Myocyte (in vitro differentiated cells): ENCODE measurements around the gene CDAN1. TPM values are rescaled to one million over a fixed set of nuclear protein-coding genes. Genes with fewer than 3 reads are reported as not detected.

Experiments
- total RNA-seq: library from RNA; depleted of rRNA; stranded (reverse); fragments of >200 nt; gene quantifications from 2 replicates; pipeline ENCODE4 v1.2.3, GENCODE V29; 2014

CDAN1 gene
- total RNA-seq, 1 donor from 2014 or later, result 11.9 TPM

Other genes starting within 250 kb of the CDAN1 start
- 236 and 741 TPM in 2 replicates for gene ZNF106, start 246.0 kb downstream of the CDAN1 start, total RNA-seq
- 73.0 and 91.6 TPM in 2 replicates for gene SNAP23, start 241.5 kb downstream of the CDAN1 start, total RNA-seq
- 9.5 and 11.1 TPM in 2 replicates for gene LRRC57, start 188.3 kb downstream of the CDAN1 start, total RNA-seq
- gene HAUS2, start 188.3 kb downstream of the CDAN1 start, total RNA-seq, result 18.0 and 18.7 TPM in 2 replicates
- 5.4 and 10.1 TPM in 2 replicates for gene STARD9, start 161.5 kb downstream of the CDAN1 start, total RNA-seq
- gene TTBK2, start 183.7 kb upstream of the CDAN1 start, total RNA-seq, result 10.4 and 14.6 TPM in 2 replicates